RWPE2 (cell line): ENCODE data around the gene POLR2C.
"Not testable (repeated sequence)": the region's sequence is repeated elsewhere in the genome, so short reads cannot be mapped to it uniquely, and the experiment has no call there.

Experiments used
- ATAC-seq: fragments of 200-7000 bp; cut with Tn5 transposase; 3 replicates; pipeline ENCODE4 v1.9.1; 2021; ENCODE audit warnings: low read depth
- DNase-seq: peaks from one replicate; pipeline ENCODE4 v3.0.0-alpha.2; 2020; ENCODE audit warnings: low spot score
- H3K27ac ChIP-seq: fragments of 450-650 bp; 2 replicates; pipeline ENCODE4 v1.5.1; 2017; ENCODE audit warnings: mild to moderate bottlenecking; ENCODE audit not compliant: poor library complexity, severe bottlenecking
- H3K27me3 ChIP-seq: fragments of 250-450 bp; sonication (Bioruptor Pico); 2 replicates; pipeline ENCODE4 v1.5.1; 2021; ENCODE audit warnings: mild to moderate bottlenecking, moderate library complexity; ENCODE audit not compliant: insufficient read depth, poor library complexity, severe bottlenecking
- H3K36me3 ChIP-seq: fragments of 250-450 bp; sonication (Bioruptor Pico); 2 replicates; pipeline ENCODE4 v1.5.1; 2020; ENCODE audit warnings: low read depth, mild to moderate bottlenecking, moderate library complexity
- H3K4me1 ChIP-seq: fragments of 250-450 bp; sonication (Bioruptor Pico); 2 replicates; pipeline ENCODE4 v1.5.1; 2021; ENCODE audit warnings: mild to moderate bottlenecking, moderate library complexity; ENCODE audit not compliant: insufficient read depth, poor library complexity, severe bottlenecking
- H3K4me3 ChIP-seq: fragments of 250-450 bp; sonication (Bioruptor Pico); 2 replicates; pipeline ENCODE4 v1.5.1; 2021; ENCODE audit warnings: mild to moderate bottlenecking, moderate library complexity; ENCODE audit not compliant: severe bottlenecking
- H3K9me3 ChIP-seq: fragments of 250-450 bp; sonication (Bioruptor Pico); 2 replicates; pipeline ENCODE4 v1.5.1; 2021; ENCODE audit warnings: mild to moderate bottlenecking, moderate library complexity; ENCODE audit not compliant: severe bottlenecking
- CTCF ChIP-seq: fragments of 450-650 bp; IDR thresholded peaks from one replicate; pipeline ENCODE4 v1.5.1; 2017; ENCODE audit warnings: mild to moderate bottlenecking, moderate library complexity; ENCODE audit not compliant: poor library complexity, severe bottlenecking

POLR2C gene

GRCh38 chr16:57435838-57436237 lies 26.6 kb upstream of the POLR2C start:
- Histone ChIP-seq H3K9me3 (no peaks in the 10 kb centered on the region), H3K27ac (no peak overlapping the region), H3K4me1 (no peaks in the 10 kb centered on the region), H3K27me3 (no peaks in the 10 kb centered on the region), H3K4me3 (no peak overlapping the region), H3K36me3 (peaks cover 100% of the 10 kb centered on the region)
- ATAC-seq: no peak
- DNase-seq: no peak
- TF ChIP-seq CTCF: no peak

GRCh38 chr16:57439947-57440346 lies 22.5 kb upstream of the POLR2C start:
- not testable (repeated sequence) for H3K4me3 ChIP-seq, H3K27ac ChIP-seq, DNase-seq, H3K27me3 ChIP-seq, H3K4me1 ChIP-seq, ATAC-seq, H3K9me3 ChIP-seq
- H3K36me3 ChIP-seq: peaks cover 90% of the 10 kb centered on the region

- DNase-seq, H3K27me3 ChIP-seq, H3K4me1 ChIP-seq, ATAC-seq, H3K4me3 ChIP-seq, H3K9me3 ChIP-seq, H3K27ac ChIP-seq: not testable (repeated sequence)
- H3K36me3 ChIP-seq: peaks cover 88% of the 10 kb centered on the region
Measured at GRCh38 chr16:57440551-57440950, 21.9 kb upstream of the POLR2C start.

- DNase-seq (no peak), ATAC-seq (no peak)
- H3K27ac ChIP-seq: no peak overlapping the region
- no peaks in the 10 kb centered on the region for H3K27me3 ChIP-seq
- H3K4me3 ChIP-seq: no peak overlapping the region
- TF ChIP-seq CTCF: no peak
- H3K36me3 ChIP-seq: peaks cover 47% of the 10 kb centered on the region
- no peaks in the 10 kb centered on the region for H3K9me3 ChIP-seq
- H3K4me1 ChIP-seq: peaks cover 2% of the 10 kb centered on the region
Measured at GRCh38 chr16:57444711-57445110, 17.8 kb upstream of the POLR2C start.

- no peak for TF ChIP-seq CTCF
- peaks cover 2% of the 10 kb centered on the region for H3K4me1 ChIP-seq
- peaks cover 42% of the 10 kb centered on the region for H3K36me3 ChIP-seq
- H3K4me3 ChIP-seq: no peak overlapping the region
- DNase-seq: no peak
- H3K9me3 ChIP-seq: no peaks in the 10 kb centered on the region
- H3K27ac ChIP-seq: no peak overlapping the region
- ATAC-seq: no peak
- no peaks in the 10 kb centered on the region for H3K27me3 ChIP-seq
Measured at GRCh38 chr16:57445510-57445909, 17.0 kb upstream of the POLR2C start.

GRCh38 chr16:57446531-57447185 lies 15.8 kb upstream of the POLR2C start:
- ATAC-seq: peak; percentile 31

More at GRCh38 chr16:57446531-57447185, 15.8 kb upstream of the POLR2C start:
- H3K36me3 ChIP-seq: peaks cover 42% of the 10 kb centered on the region
- peak overlapping the region; percentile 60 for H3K27ac ChIP-seq
- H3K9me3 ChIP-seq: no peaks in the 10 kb centered on the region
- H3K4me3 ChIP-seq: peak overlapping the region; percentile 86
- no peaks in the 10 kb centered on the region for H3K27me3 ChIP-seq
- no peak for TF ChIP-seq CTCF
- no peak for DNase-seq
- H3K4me1 ChIP-seq: peaks cover 2% of the 10 kb centered on the region
